Activated naive CD4-positive, alpha-beta T cell (primary cell): Measurements from ENCODE around the gene CD244.
"Not testable (repeated sequence)": the region's sequence is repeated elsewhere in the genome, so short reads cannot be mapped to it uniquely, and the experiment has no call there.

Experiments used
- DNase-seq, 4 experiments: peaks; one replicate each; lab custom pipeline; 2025; lab: John Stamatoyannopoulos, UW

The CD244 gene

GRCh38 chr1:160879056-160879455 lies 16.4 kb upstream of the CD244 start:
- DNase-seq: no peak

- DNase-seq: no peak
Measured at GRCh38 chr1:160877221-160877620, 14.5 kb upstream of the CD244 start.

GRCh38 chr1:160876311-160876710 lies 13.6 kb upstream of the CD244 start:
- no peak for DNase-seq

- not testable (repeated sequence) for DNase-seq
Measured at GRCh38 chr1:160875591-160875990, 12.9 kb upstream of the CD244 start.

GRCh38 chr1:160874935-160875334 lies 12.2 kb upstream of the CD244 start:
- no peak for DNase-seq

GRCh38 chr1:160868141-160868540 lies 5.5 kb upstream of the CD244 start:
- DNase-seq: no peak

- not testable (repeated sequence) for DNase-seq
Measured at GRCh38 chr1:160867651-160868050, 5.0 kb upstream of the CD244 start.

GRCh38 chr1:160866695-160867260 lies 4.1 kb upstream of the CD244 start:
- no peak for DNase-seq

GRCh38 chr1:160866001-160866694 lies 3.5 kb upstream of the CD244 start:
- DNase-seq: no peak

GRCh38 chr1:160865337-160865736 lies 2.6 kb upstream of the CD244 start:
- no peak for DNase-seq

GRCh38 chr1:160864173-160864572 lies 1.5 kb upstream of the CD244 start:
- DNase-seq: no peak

GRCh38 chr1:160863774-160864131 lies 1.1 kb upstream of the CD244 start:
- no peak for DNase-seq

GRCh38 chr1:160863061-160863773 lies 530 bp upstream of the CD244 start:
- DNase-seq: no peak

- no peak for DNase-seq
Measured at GRCh38 chr1:160860840-160861505, 1.7 kb downstream of the CD244 start.

- no peak for DNase-seq
Measured at GRCh38 chr1:160859166-160859565, 3.5 kb downstream of the CD244 start.

- DNase-seq: no peak
Measured at GRCh38 chr1:160858507-160858906, 4.2 kb downstream of the CD244 start.

- DNase-seq: no peak
Measured at GRCh38 chr1:160858097-160858496, 4.6 kb downstream of the CD244 start.

GRCh38 chr1:160855181-160855981 lies 7.3 kb downstream of the CD244 start:
- no peak for DNase-seq

- DNase-seq: no peak
Measured at GRCh38 chr1:160853754-160854153, 8.9 kb downstream of the CD244 start.

- DNase-seq: no peak
Measured at GRCh38 chr1:160853014-160853413, 9.7 kb downstream of the CD244 start.

GRCh38 chr1:160850993-160851392 lies 11.7 kb downstream of the CD244 start:
- no peak for DNase-seq

- DNase-seq: no peak
Measured at GRCh38 chr1:160850541-160850940, 12.1 kb downstream of the CD244 start.
